NB4 (cell line): ENCODE measurements around the gene DDHD1.

ENCODE experiments used
- POLR2A ChIP-seq: IDR thresholded peaks from 2 replicates; pipeline ENCODE4 v1.6.1; 2011; ENCODE audit warnings: mild to moderate bottlenecking; ENCODE audit not compliant: insufficient read length; ENCODE audit errors: extremely low read depth
- TF ChIP-seq, protein P1 (sequence below): IDR thresholded peaks from one replicate; pipeline ENCODE4 v1.5.1; 2012; ENCODE audit warnings: low read depth, low read length

DNA sequence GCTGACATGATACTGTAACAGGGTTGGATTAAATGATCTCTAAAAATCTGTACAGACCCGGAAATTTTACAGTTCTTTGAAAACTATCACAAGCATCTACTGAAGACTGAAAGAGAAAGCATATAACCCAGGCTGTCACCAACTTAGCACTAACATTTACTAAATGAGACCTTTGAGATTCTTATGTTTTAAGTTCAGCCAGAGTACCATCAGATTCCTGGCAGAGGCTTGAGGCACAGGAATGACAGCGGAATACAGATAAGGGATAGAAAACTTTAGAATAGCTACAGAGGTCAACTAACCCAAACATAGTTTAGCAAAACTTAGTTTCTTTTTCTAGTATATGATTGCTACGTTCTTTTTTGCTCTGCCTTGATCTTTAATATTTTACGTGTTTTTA lies 110.6 kb downstream of the DDHD1 start:
- TF ChIP-seq, protein P1, sequence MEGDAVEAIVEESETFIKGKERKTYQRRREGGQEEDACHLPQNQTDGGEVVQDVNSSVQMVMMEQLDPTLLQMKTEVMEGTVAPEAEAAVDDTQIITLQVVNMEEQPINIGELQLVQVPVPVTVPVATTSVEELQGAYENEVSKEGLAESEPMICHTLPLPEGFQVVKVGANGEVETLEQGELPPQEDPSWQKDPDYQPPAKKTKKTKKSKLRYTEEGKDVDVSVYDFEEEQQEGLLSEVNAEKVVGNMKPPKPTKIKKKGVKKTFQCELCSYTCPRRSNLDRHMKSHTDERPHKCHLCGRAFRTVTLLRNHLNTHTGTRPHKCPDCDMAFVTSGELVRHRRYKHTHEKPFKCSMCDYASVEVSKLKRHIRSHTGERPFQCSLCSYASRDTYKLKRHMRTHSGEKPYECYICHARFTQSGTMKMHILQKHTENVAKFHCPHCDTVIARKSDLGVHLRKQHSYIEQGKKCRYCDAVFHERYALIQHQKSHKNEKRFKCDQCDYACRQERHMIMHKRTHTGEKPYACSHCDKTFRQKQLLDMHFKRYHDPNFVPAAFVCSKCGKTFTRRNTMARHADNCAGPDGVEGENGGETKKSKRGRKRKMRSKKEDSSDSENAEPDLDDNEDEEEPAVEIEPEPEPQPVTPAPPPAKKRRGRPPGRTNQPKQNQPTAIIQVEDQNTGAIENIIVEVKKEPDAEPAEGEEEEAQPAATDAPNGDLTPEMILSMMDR, result no peak
- no peak for TF ChIP-seq POLR2A
